NB4 (cell line): ENCODE data around the gene DHX16.
"Not testable (repeated sequence)": the region's sequence is repeated elsewhere in the genome, so short reads cannot be mapped to it uniquely, and the experiment has no call there.

Experiments used
- POLR2A ChIP-seq: IDR thresholded peaks from 2 replicates; pipeline ENCODE4 v1.6.1; 2011; ENCODE audit warnings: mild to moderate bottlenecking; ENCODE audit not compliant: insufficient read length; ENCODE audit errors: extremely low read depth
- TF ChIP-seq, protein P1 (sequence below): IDR thresholded peaks from one replicate; pipeline ENCODE4 v1.5.1; 2012; ENCODE audit warnings: low read depth, low read length

DNA sequence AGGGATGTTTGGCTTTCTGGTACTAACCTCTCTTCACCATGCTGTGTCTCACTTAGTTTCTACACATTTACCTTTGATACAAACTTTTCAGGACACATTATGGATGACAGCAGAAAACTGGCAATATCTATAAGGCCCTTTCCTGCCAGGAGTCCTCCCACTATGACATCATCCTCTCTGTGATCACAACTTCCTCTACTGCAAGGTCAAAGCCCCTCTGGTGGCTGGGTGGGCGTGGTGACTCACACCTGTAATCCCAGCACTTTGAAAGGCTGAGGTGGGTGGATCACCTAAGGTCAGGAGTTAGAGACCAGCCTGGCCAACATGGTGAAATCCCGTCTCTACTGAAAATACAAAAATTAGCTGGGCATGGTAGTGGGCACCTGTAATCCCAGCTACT is 6.5 kb downstream of the DHX16 start:
- TF ChIP-seq, protein P1, sequence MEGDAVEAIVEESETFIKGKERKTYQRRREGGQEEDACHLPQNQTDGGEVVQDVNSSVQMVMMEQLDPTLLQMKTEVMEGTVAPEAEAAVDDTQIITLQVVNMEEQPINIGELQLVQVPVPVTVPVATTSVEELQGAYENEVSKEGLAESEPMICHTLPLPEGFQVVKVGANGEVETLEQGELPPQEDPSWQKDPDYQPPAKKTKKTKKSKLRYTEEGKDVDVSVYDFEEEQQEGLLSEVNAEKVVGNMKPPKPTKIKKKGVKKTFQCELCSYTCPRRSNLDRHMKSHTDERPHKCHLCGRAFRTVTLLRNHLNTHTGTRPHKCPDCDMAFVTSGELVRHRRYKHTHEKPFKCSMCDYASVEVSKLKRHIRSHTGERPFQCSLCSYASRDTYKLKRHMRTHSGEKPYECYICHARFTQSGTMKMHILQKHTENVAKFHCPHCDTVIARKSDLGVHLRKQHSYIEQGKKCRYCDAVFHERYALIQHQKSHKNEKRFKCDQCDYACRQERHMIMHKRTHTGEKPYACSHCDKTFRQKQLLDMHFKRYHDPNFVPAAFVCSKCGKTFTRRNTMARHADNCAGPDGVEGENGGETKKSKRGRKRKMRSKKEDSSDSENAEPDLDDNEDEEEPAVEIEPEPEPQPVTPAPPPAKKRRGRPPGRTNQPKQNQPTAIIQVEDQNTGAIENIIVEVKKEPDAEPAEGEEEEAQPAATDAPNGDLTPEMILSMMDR = not testable (repeated sequence)
- TF ChIP-seq POLR2A = not testable (repeated sequence)
